ENCODE data around the gene TCF12.

TCF12 gene

GRCh38 chr15:57296473-57297162, 378.2 kb downstream of the TCF12 start:
- H2BK120ac ChIP-seq (ENCODE audit: low read depth, low read length): no peak overlapping the region
- H3K9ac ChIP-seq (ENCODE audit: low read depth, low read length, poor library complexity): no peak overlapping the region
- no CpG with 5 or more reads among the region's 9 CpGs for WGBS, 2 donors (ENCODE audit: extremely low coverage in 2 of 2, insufficient read length in 2 of 2, insufficient replicate concordance in 1 of 2)
- no peak for DNase-seq (ENCODE audit: low spot score)
- peaks cover 0 to 27% of the 10 kb centered on the region in 2 donors for H3K36me3 ChIP-seq (replicated peaks in 1 of 2; ENCODE audit: control insufficient read depth in 2 of 2, insufficient read depth in 2 of 2, low read length in 2 of 2)
- H2AFZ ChIP-seq (ENCODE audit: low read length): no peak overlapping the region
- H2BK5ac ChIP-seq (ENCODE audit: low read length): no peak overlapping the region
- no peaks in the 10 kb centered on the region for H3K27me3 ChIP-seq (ENCODE audit: control insufficient read depth in 3 of 3, insufficient read depth in 3 of 3, low read depth in 1 of 3, low read length in 3 of 3)
- H3K14ac ChIP-seq (ENCODE audit: low read length): no peak overlapping the region
- H3K23ac ChIP-seq (ENCODE audit: low read depth, low read length, poor library complexity): no peak overlapping the region
- H2BK15ac ChIP-seq (ENCODE audit: low read length): no peak overlapping the region
- no peak overlapping the region for H3K4me2 ChIP-seq (ENCODE audit: insufficient read depth, low read length, poor library complexity, severe bottlenecking)
- no peak overlapping the region for H2BK12ac ChIP-seq (ENCODE audit: low read length)
- H2AK5ac ChIP-seq (ENCODE audit: low read depth, low read length): no peak overlapping the region
- H3K18ac ChIP-seq (ENCODE audit: low read length): peak overlapping the region; percentile 20
- no peak overlapping the region for H3K4me3 ChIP-seq (ENCODE audit: low read length in 2 of 2)
- H4K91ac ChIP-seq (ENCODE audit: low read depth, low read length, poor library complexity): no peak overlapping the region
- H3K79me1 ChIP-seq (ENCODE audit: low read depth, low read length): no peaks in the 10 kb centered on the region
- H3K27ac ChIP-seq (replicated peaks; ENCODE audit: low read length): no peak overlapping the region
- H3K4me1 ChIP-seq (ENCODE audit: control insufficient read depth in 2 of 2, insufficient read depth in 1 of 2, low read depth in 1 of 2, low read length in 2 of 2): peaks cover 0 to 7% of the 10 kb centered on the region in 2 donors
- H3K9me3 ChIP-seq (replicated peaks in 1 of 2; ENCODE audit: control insufficient read depth in 2 of 2, insufficient read depth in 1 of 2, low read depth in 1 of 2, low read length in 2 of 2): peaks cover 2% of the 10 kb centered on the region in 2 donors
- no peak overlapping the region for H4K8ac ChIP-seq (ENCODE audit: low read depth, low read length)
- H3K4ac ChIP-seq (ENCODE audit: low read length): no peak overlapping the region

- H2AFZ ChIP-seq (ENCODE audit: low read length): no peak overlapping the region
- no peak overlapping the region for H3K4me2 ChIP-seq (ENCODE audit: insufficient read depth, low read length, poor library complexity, severe bottlenecking)
- no peak overlapping the region for H4K91ac ChIP-seq (ENCODE audit: low read depth, low read length, poor library complexity)
- H3K14ac ChIP-seq (ENCODE audit: low read length): no peak overlapping the region
- no peak overlapping the region for H2BK120ac ChIP-seq (ENCODE audit: low read depth, low read length)
- H3K4me3 ChIP-seq (ENCODE audit: low read length in 2 of 2): no peak overlapping the region
- no peak overlapping the region for H2AK5ac ChIP-seq (ENCODE audit: low read depth, low read length)
- no peak overlapping the region for H2BK12ac ChIP-seq (ENCODE audit: low read length)
- DNase-seq (ENCODE audit: low spot score): no peak
- no peaks in the 10 kb centered on the region for H3K27me3 ChIP-seq (ENCODE audit: control insufficient read depth in 3 of 3, insufficient read depth in 3 of 3, low read depth in 1 of 3, low read length in 3 of 3)
- no CpG with 5 or more reads among the region's 3 CpGs for WGBS, 2 donors (ENCODE audit: extremely low coverage in 2 of 2, insufficient read length in 2 of 2, insufficient replicate concordance in 1 of 2)
- no peaks in the 10 kb centered on the region for H3K79me1 ChIP-seq (ENCODE audit: low read depth, low read length)
- H3K9me3 ChIP-seq (replicated peaks in 1 of 2; ENCODE audit: control insufficient read depth in 2 of 2, insufficient read depth in 1 of 2, low read depth in 1 of 2, low read length in 2 of 2): no peaks in the 10 kb centered on the region
- H3K27ac ChIP-seq (replicated peaks; ENCODE audit: low read length): no peak overlapping the region
- H3K4me1 ChIP-seq (ENCODE audit: control insufficient read depth in 2 of 2, insufficient read depth in 1 of 2, low read depth in 1 of 2, low read length in 2 of 2): peaks cover 0 to 7% of the 10 kb centered on the region in 2 donors
- no peak overlapping the region for H2BK5ac ChIP-seq (ENCODE audit: low read length)
- H4K8ac ChIP-seq (ENCODE audit: low read depth, low read length): no peak overlapping the region
- H2BK15ac ChIP-seq (ENCODE audit: low read length): no peak overlapping the region
- no peak overlapping the region for H3K23ac ChIP-seq (ENCODE audit: low read depth, low read length, poor library complexity)
- H3K4ac ChIP-seq (ENCODE audit: low read length): no peak overlapping the region
- H3K36me3 ChIP-seq (replicated peaks in 1 of 2; ENCODE audit: control insufficient read depth in 2 of 2, insufficient read depth in 2 of 2, low read length in 2 of 2): peaks cover 0 to 21% of the 10 kb centered on the region in 2 donors
- H3K18ac ChIP-seq (ENCODE audit: low read length): no peak overlapping the region
- no peak overlapping the region for H3K9ac ChIP-seq (ENCODE audit: low read depth, low read length, poor library complexity)
Observed at GRCh38 chr15:57297163-57297593, 378.7 kb downstream of the TCF12 start.

- Histone ChIP-seq H3K9ac (ENCODE audit: low read depth, low read length, poor library complexity) (no peak overlapping the region), H2BK5ac (ENCODE audit: low read length) (no peak overlapping the region), H3K18ac (ENCODE audit: low read length) (no peak overlapping the region), H3K4me1 (ENCODE audit: control insufficient read depth in 2 of 2, insufficient read depth in 1 of 2, low read depth in 1 of 2, low read length in 2 of 2) (peaks cover 0 to 7% of the 10 kb centered on the region in 2 donors), H3K27ac (replicated peaks; ENCODE audit: low read length) (no peak overlapping the region), H2AK5ac (ENCODE audit: low read depth, low read length) (no peak overlapping the region), H3K9me3 (replicated peaks in 1 of 2; ENCODE audit: control insufficient read depth in 2 of 2, insufficient read depth in 1 of 2, low read depth in 1 of 2, low read length in 2 of 2) (no peaks in the 10 kb centered on the region), H3K27me3 (ENCODE audit: control insufficient read depth in 3 of 3, insufficient read depth in 3 of 3, low read depth in 1 of 3, low read length in 3 of 3) (no peaks in the 10 kb centered on the region), H3K36me3 (replicated peaks in 1 of 2; ENCODE audit: control insufficient read depth in 2 of 2, insufficient read depth in 2 of 2, low read length in 2 of 2) (peaks cover 0 to 17% of the 10 kb centered on the region in 2 donors), H3K14ac (ENCODE audit: low read length) (no peak overlapping the region), H2AFZ (ENCODE audit: low read length) (no peak overlapping the region), H3K4me2 (ENCODE audit: insufficient read depth, low read length, poor library complexity, severe bottlenecking) (no peak overlapping the region), H3K4me3 (ENCODE audit: low read length in 2 of 2) (no peak overlapping the region), H3K4ac (ENCODE audit: low read length) (no peak overlapping the region), H4K8ac (ENCODE audit: low read depth, low read length) (no peak overlapping the region), H3K23ac (ENCODE audit: low read depth, low read length, poor library complexity) (no peak overlapping the region), H4K91ac (ENCODE audit: low read depth, low read length, poor library complexity) (no peak overlapping the region), H2BK120ac (ENCODE audit: low read depth, low read length) (no peak overlapping the region), H3K79me1 (ENCODE audit: low read depth, low read length) (no peaks in the 10 kb centered on the region), H2BK12ac (ENCODE audit: low read length) (no peak overlapping the region), H2BK15ac (ENCODE audit: low read length) (no peak overlapping the region)
- DNase-seq (ENCODE audit: low spot score): no peak
- no CpG with 5 or more reads among the region's 6 CpGs for WGBS, 2 donors (ENCODE audit: extremely low coverage in 2 of 2, insufficient read length in 2 of 2, insufficient replicate concordance in 1 of 2)
Observed at GRCh38 chr15:57297630-57298029, 379.2 kb downstream of the TCF12 start.

GRCh38 chr15:57298204-57298603, 379.8 kb downstream of the TCF12 start:
- peaks cover 0 to 7% of the 10 kb centered on the region in 2 donors for H3K4me1 ChIP-seq (ENCODE audit: control insufficient read depth in 2 of 2, insufficient read depth in 1 of 2, low read depth in 1 of 2, low read length in 2 of 2)

More at GRCh38 chr15:57298204-57298603, 379.8 kb downstream of the TCF12 start:
- no peak overlapping the region for H2BK5ac ChIP-seq (ENCODE audit: low read length)
- H2BK12ac ChIP-seq (ENCODE audit: low read length): no peak overlapping the region
- H3K27ac ChIP-seq (replicated peaks; ENCODE audit: low read length): no peak overlapping the region
- no peak overlapping the region for H3K14ac ChIP-seq (ENCODE audit: low read length)
- H2AFZ ChIP-seq (ENCODE audit: low read length): no peak overlapping the region
- no peak overlapping the region for H3K4me3 ChIP-seq (ENCODE audit: low read length in 2 of 2)
- no peak overlapping the region for H2BK120ac ChIP-seq (ENCODE audit: low read depth, low read length)
- no peaks in the 10 kb centered on the region for H3K9me3 ChIP-seq (replicated peaks in 1 of 2; ENCODE audit: control insufficient read depth in 2 of 2, insufficient read depth in 1 of 2, low read depth in 1 of 2, low read length in 2 of 2)
- H3K23ac ChIP-seq (ENCODE audit: low read depth, low read length, poor library complexity): no peak overlapping the region
- H4K8ac ChIP-seq (ENCODE audit: low read depth, low read length): no peak overlapping the region
- H3K9ac ChIP-seq (ENCODE audit: low read depth, low read length, poor library complexity): no peak overlapping the region
- H3K18ac ChIP-seq (ENCODE audit: low read length): no peak overlapping the region
- no CpG with 5 or more reads among the region's 5 CpGs for WGBS, 2 donors (ENCODE audit: extremely low coverage in 2 of 2, insufficient read length in 2 of 2, insufficient replicate concordance in 1 of 2)
- H3K4me2 ChIP-seq (ENCODE audit: insufficient read depth, low read length, poor library complexity, severe bottlenecking): no peak overlapping the region
- no peak overlapping the region for H4K91ac ChIP-seq (ENCODE audit: low read depth, low read length, poor library complexity)
- H3K27me3 ChIP-seq (ENCODE audit: control insufficient read depth in 3 of 3, insufficient read depth in 3 of 3, low read depth in 1 of 3, low read length in 3 of 3): no peaks in the 10 kb centered on the region
- H2AK5ac ChIP-seq (ENCODE audit: low read depth, low read length): no peak overlapping the region
- no peak overlapping the region for H3K4ac ChIP-seq (ENCODE audit: low read length)
- no peaks in the 10 kb centered on the region for H3K79me1 ChIP-seq (ENCODE audit: low read depth, low read length)
- peaks cover 0 to 11% of the 10 kb centered on the region in 2 donors for H3K36me3 ChIP-seq (replicated peaks in 1 of 2; ENCODE audit: control insufficient read depth in 2 of 2, insufficient read depth in 2 of 2, low read length in 2 of 2)
- no peak overlapping the region for H2BK15ac ChIP-seq (ENCODE audit: low read length)
- no peak for DNase-seq (ENCODE audit: low spot score)

Data from neuronal stem cell (in vitro differentiated cells).